NCI-H446 treated with DMSO at 0.1 percent for 48 hours (cell line): ENCODE data around the gene UNC93A.
"Not testable (repeated sequence)": the region's sequence is repeated elsewhere in the genome, so short reads cannot be mapped to it uniquely, and the experiment has no call there.

Source experiments
- DNase-seq: peaks from one replicate; lab custom pipeline; 2025; lab: John Stamatoyannopoulos, UW

The UNC93A gene

DNA sequence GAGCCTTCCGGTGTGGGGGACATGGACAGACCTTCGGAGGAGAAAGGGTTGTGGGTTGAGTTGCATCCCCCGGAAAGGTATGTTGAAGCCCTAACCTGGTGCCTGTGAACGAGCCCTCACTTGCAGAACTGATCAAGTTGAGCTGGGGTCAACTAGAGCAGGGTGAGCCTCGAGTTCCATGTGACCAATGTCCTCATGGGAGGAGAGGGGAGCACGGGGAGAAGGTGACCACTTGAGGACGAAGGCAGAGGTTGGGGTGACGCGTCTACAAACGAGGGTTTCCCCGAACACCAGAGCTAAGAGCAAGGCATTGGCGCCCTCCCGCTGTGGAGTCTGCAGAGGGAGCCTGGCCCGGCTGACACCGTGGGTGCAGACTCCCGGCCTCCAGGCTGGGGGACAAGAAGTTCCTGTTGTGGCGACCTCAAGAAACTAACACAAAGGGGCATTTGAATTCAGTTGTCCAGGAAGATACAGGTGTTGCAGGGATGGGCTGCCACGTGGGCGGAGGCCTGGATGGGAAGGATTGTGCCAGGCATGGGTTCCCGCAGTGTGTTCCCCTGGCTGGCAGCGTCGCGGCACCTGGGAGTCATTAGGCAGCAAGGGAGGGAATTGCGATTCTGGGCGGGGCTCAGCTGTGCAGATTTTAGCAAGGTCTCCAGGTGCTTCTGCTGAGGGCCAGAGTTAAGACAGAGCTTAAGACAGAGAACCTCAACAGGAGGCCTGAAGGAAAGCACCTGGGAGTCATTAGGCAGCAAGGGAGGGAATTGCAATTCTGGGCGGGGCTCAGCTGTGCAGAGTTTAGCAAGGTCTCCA, 20.4 kb upstream of the UNC93A start:
- DNase-seq: no peak

DNA sequence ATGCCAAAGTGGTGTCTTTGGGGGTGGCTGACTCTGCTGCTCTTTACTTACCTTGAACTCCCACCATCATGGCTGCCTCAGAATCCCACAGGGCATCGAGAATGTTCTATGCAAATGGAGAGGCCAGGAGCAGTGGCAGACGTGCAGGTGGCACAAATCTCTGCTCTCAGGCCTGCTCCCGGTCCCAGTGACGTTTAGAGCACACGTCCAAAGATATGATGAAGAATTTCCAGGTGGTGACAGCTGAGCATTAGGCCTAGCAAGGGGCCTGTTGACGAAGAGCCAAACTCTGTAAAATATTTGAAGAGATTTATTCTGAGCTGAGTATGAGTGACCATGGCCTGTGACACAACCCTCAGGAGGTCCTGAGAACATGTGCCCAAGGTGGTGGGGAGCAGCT, 19.0 kb upstream of the UNC93A start:
- DNase-seq: no peak

DNA sequence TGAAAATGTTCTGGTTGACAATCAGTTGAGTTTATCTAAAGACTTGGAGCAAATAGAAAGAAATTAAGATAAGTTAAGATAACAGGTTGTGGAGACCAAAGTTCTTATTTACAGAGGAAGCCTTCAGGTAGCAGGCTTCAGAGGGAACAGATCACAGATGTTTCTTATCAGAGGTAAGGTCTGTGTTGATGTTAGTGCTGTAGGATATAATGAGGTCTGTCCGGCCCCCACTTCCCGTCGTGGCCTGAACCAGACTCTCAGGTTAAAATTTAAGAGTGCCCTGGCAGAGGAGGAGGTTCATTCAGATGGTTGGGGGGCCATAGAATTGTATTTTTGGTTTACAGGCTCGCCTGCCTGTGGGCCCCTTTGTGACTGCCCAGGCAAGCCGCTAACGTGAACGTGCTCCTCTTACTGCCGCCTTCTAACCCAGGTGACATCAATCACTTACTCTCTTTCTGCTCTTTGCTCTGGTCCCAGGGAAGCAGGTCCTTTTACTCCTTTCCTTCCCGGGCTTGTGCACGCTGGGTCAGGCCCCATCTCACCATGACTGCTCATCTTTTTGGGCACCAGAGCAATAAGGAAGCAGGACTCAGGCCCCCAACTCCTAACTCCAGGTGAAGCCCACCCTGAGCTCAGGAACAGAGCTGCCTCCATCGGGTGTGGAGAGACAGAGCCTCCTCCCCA, 18.3 kb upstream of the UNC93A start:
- no peak for DNase-seq

DNA sequence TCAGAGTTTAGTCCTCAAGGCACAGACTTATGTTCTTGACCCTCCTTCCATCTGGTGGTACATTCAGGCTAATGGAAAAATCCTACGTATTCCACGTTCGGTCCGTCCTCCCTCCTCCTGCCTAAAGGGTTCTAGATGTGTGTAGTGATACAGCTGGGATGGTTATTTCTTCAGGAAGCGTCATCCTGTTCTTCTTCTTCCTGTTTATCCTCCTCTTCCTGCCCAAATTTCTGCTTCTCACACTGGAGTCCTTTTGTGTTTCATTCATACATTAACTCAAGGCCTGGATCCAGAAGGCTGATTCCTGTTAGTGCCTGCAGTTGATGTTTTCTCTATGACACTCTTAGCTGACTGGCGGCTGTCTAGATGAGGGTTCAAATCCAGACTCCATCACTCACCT, 16.8 kb upstream of the UNC93A start:
- no peak for DNase-seq

DNA sequence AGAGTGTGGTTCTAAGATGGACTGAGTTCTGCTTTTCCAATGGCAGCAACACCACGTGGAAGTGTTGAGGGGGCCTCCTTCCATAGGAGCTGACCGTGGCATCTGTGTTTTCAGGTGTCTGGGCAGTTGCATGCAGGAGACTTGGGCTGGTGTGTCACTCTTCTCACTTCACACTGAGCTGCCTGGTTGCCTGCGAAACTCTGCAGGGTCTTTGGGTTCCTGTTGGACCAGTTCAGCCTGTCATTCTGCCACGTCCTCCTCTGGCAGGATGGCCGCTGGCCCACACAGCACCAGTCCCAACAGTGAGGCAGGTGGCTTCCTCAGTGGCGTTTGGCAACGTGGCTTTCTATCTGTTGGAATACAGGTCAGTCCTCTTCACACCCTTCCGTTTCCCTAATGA, 16.1 kb upstream of the UNC93A start:
- DNase-seq: no peak

DNA sequence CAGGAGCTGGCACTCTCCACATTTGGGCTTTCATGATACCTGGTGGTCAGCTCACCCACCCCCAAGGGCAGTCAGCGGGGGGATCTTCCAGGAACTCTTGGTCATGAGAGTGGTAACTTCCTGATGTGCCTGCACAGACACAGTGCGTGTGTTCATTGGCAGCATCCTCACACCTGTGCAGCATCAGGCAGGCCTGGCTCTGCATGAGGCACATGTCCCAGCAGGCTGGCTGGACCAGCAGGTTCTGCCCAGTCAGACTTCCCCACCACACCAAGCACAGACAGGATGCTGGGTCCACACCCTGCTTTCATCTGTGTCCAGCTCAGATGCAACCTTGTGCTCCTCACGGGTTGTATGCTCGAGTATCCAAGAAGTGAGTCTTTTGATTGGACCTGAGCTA, 15.7 kb upstream of the UNC93A start:
- no peak for DNase-seq

DNA sequence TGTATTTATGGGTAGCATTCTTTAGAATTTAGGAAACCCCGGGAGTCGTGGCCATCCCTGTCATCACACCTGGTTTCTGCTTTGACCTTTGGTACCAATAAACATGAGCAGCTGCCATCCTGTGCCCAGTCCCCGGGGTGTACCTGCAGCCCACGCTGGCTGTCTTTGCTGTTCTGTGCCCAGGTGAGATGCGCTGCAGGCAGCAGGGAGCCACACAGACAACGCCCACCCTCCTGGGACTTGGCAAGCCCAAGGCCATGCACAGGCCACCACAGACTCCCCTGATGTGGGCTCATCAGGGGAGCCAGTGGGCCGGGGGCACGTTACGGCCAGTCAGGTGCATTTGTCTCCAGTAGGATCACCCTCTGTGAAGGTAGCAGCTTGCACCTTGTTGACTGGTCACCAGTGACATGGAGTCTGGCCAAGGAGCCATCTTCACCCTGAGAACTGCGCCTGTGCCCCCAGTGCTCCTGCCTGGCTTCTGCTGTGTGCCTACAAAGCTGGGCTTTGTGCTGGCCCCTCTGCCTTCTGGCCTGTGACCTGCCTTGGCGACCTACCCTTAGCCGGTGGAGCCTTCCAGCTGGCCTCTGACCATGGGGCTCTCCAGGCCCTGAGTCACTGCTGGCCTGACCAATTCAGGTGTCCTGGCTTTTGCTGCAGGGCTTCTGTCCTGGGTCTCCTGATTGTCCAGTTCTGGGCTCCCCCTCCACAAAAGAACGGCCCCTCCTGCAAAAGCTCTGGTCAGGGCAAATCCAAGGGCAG, 14.2 kb upstream of the UNC93A start:
- DNase-seq: no peak

DNA sequence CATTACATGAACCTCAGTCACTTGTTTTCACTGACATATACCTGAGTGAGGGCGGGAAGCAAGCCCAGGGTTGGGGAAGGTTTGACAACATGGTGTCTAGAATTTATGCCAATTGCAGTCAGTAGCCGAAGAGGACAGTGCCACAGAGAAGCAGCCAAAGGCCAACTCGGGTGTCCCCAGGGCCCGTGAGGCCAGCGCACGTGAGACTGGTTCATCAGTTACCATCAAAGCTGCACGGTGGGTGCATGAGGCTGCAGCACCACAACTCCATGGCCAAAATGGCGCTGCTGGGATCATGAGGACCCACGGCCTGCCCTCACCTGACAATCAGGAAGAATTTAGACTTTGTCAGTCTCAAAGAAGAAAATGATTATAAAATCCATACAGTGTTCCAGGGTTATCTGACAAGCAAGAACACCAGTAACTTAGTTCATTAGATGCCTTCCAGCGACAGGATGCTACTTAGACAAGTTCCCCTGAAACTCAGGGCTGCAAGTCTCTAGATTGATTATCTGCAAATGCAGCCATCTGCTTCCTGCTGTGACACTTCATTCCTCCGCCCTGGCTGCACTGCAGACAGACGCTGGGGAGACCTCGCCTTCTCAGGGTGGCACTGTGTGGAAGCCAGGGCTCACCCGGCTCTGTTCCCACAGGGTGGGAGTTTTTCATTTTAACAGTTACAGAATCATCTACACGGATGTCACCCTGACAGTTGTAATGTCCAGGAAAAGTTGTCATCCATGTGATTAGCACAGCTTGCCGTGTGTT, 12.8 kb upstream of the UNC93A start:
- DNase-seq: not testable (repeated sequence)

DNA sequence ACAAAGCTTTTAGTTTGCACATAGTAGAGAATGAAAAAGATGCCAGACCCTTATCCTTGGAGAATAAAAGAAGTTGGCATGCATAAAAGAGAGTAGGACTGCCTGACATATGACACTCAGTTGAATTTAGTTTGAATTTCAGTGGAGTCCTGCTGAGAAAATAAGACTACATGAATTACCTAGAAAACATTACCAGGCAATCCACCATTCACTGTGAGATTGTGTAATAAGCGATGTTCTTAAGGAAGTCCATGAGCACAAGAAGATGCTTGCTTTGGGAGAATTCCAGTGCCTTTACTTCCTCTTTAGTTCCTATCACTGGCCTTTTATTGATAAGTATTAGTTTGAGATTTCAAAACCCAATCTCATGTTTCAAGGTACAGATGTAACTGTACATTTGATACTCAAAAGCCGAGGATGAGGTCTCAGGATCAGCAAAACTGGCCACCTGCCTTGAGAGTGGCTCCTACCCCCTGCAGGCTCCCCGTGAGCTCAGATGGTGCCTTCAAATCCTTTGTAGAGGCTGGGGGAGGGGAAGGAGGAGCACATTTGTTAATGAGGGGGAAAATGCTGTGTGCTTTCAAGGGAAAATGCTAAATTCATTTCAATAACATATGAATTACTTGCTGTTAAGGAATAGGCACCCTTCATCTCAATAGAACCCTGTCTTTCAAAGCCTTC, 11.2 kb upstream of the UNC93A start:
- DNase-seq: no peak

DNA sequence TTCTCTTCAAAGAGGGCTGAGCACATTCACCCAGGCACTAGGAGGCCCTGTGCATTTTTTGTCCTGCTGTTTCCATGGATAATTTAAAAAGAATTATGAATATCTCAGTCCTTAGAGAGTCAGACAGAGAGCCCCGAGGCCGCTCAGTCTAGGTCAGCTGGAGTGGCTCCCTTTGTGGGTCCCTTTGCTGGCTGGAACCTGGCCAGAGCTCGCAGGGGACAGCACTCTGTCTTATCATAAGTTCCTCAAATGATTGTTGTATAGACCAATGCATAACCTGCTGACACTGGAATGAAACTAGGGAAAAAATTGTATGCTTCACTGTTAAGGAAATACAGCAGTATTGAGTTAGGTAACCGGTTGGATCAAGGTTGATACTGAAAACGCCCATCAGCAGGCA, 10.6 kb upstream of the UNC93A start:
- not testable (repeated sequence) for DNase-seq

DNA sequence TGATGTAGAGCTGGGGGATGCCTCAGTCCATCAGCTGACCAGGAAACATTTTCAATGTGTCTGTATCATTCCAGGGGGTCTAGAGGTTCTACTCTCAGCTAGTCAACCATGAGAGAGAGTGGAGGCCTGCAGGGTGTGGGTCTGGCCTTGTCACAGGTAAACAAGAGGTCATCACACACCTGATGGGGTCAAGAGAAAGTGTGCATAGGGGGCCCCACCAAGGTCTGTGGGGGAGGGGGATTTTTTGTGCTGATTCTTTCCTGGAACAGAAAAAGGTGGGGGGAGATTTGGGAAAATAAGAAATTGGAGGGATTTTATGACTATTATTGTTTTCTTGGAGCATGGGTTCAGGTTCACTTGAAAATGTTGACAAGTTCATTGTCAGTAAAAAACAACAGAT, 8.9 kb upstream of the UNC93A start:
- DNase-seq: no peak

DNA sequence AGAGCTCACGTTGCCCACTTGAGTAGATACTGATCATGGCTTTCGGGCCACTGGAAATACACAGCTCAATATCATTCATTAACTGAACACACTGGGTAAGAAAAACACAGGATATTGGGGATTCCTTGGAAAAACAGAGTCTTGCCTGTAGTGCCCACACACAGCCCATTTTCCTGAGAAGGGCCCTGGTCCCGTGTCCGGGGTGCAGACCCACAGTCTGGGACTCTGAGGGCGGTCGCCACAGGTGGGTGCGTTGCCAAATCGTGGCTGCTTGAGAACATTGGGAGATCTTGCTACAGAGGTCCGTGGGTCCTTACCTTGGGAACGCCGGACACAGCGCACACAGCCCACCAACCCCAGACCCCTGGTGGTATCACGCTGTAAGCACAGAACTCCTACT, 6.5 kb upstream of the UNC93A start:
- not testable (repeated sequence) for DNase-seq

DNA sequence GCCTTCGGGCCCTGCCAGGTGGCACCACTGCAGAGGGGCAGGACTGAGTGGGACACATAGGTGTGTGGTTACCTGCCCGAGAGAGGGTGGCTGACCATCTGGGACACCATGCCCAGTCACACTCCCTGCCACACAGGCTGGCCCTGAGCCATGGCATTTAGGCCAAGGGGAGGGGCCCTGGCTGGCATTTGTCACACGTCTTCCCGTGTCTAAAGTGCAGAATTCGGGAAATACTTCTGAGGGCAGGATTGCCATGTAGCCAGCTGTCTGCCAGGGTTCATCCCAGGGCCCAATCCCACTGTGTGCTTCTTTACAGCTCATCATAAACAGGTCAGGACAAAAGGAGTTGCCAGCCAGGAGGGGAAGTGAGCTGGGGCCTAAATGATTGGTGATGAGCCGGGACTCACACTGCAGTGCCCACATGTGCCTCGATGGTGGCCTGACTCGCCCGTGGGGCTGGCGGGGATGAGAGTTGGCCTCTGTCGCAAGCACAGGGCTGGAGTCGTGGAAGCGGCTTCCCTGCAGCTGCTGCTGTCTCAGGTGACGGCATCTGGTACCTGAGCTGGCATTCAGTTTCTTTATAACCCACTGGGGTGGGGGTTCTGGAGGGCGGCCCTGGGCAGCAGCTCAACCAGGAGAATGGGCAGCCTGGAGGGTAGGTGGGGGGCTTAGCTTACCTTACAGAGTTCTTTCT, 5.9 kb upstream of the UNC93A start:
- no peak for DNase-seq

DNA sequence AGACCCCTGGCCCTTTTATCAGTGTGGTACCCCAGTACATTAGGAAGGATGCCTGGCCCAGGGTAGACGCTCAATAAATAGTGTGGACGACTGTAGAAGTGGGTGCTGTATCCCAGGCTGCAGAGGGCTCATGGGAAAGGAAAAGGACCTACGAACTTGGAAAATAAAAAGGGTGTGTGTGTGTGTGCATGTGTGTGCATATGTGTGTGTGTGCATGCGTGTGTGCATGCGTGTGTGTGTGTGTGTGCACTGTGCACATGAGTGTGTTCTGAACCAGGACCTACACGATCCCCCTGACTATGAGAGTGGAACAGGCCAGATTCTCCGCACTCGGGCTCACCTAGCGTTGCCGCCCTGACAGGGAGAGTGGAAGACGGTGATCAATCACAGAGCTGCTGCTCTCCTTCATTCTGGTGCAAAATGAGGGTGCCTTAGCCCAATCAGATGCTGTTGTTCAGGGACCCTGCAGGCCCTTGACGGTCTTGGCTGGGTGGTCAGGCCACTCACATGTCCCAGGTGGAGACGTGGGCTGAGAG, 3.5 kb upstream of the UNC93A start:
- DNase-seq: no peak

DNA sequence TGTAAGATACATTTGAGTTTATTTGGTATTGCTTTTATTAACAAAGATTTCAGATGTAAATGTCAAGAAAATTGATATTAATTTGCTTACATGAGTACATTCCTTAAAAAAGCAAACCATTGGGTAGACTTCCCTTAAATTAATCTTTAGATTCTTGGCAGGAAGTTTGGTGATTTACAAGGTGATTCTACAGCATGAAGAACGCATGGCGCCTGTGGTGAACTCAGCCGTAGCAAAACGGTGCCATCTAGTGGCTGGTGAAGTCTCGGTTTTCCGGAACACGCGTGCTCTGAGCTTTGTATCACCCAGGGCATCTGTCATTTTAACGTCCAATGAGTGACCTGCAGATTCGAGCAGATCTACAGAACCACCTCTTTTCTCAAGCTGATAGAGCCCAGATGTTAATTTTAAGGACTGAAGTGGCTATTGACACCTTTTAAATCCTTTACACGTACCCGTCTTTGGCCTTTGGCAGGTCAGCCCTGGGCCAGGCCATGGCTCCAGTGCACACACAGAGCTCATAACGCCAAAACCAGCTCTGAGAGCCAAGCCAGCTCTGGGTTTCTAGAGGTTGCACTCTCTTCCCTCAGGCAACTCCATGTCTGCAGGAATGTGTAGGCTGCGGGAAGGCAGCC, 2.4 kb upstream of the UNC93A start:
- DNase-seq: not testable (repeated sequence)

DNA sequence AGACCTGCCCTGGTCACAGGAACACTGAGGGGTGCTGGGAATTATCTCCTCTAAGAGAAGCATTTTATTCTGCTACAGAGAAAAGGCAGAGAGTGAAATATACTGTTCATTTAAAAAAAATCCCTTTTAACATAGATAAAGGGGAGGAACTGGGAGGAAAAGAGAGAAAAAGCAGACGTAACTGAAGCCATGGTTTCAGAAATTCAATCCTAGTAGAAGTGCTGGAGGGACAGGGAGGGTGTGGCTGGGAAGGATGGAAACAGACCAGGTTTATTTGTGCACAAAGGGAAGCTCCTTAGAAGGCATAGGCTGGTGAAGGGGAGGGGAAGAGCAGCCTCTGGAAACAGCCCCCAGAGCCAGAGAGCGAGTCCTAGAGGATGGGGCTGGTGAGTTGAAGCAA, 1.8 kb upstream of the UNC93A start:
- DNase-seq: not testable (repeated sequence)

DNA sequence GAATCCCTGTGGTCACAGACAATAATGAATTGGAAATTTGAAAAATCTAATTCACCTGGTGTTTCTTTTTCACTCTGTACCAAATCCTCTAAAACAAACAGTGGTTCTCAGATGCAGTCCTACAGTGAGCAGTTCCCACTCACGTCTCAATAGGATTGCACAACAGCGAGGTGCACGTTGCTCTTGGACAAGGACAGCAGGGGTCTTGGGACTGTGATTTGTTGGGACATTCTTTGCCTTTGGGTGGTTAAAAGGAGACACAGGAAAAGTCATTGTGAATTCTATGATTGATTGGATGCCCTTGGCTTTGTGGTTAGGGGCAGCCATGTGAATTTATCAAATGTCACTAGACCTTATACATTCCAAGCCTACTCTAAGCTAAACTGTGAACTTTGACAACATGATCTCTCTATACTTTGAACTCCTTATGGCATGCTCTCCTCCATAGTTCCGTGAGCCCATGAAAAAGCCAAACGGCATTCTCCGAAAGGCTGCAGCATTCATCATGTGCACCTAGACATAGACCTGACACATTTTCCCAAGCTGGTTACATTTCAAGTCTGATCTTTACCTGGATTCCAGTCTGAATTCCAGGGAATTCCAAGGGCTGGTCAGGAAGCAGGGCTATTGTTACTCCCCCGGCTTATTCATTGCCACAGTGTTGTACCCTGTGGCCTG, 647 bp downstream of the UNC93A start:
- DNase-seq: no peak

DNA sequence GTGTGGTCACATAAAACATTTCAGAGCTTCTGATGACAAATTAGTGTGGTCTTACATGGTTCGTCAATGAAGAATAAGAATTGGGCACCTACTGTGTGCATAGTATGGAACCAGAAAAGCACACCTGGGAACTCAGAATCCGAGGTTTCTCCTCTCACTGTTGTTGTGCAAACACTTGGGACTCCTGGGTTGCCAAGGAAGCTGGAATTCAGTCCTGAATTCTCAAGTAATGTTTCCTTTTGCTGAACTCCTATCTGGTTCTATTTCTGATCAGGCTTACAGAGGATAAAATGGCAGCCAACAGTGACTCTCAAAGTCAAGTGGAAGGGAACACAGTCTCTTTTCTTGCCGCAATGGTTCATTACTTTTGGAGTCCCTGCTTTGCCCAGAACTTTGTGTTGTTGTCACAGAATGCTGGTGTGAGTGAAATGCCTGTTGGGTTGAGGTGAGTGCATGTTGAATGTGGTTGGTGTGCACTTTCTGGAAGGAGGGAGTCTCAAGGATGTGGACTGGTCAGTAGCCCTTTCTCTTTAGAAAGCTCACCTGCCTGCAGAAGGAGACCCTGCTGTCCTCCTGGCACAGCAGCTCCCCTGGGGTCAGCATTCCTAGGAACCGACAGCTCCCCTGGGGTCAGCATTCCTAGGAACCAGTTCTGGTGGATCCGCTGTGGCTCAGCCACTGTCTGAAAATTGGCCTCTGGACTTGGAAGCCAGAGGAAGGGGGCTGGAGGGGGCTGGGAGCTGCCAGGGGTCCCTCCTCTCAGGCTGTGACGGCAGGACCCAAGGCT, 1.4 kb downstream of the UNC93A start:
- no peak for DNase-seq

DNA sequence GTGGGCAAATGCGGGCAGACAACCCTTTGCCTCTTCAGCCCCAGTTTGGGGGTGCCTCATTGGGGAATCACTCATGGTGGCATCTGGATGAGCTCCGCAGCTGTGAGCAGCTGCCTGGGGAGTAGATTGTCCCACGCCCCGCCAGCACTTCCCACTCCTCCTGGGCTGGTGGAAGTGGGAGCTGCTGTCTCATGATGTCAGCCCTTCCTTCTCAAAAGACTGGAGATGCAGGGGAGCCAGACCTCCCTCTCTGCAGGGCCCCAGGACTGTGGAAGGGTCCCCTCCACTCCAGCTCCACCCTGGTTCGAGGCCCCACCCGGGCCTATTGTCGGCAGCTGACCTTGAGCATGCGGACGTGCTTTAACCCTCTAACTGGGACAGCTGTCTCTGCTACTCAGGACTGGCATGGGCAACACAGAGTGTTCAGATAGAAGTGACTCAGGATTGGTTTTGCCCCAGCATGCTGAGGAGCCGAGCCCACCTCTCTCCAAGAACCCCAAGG, 2.0 kb downstream of the UNC93A start:
- no peak for DNase-seq
